Measurements from ENCODE around the gene MOB3B.
"Not testable (repeated sequence)": the region's sequence is repeated elsewhere in the genome, so short reads cannot be mapped to it uniquely, and the experiment has no call there.

The MOB3B gene

DNA sequence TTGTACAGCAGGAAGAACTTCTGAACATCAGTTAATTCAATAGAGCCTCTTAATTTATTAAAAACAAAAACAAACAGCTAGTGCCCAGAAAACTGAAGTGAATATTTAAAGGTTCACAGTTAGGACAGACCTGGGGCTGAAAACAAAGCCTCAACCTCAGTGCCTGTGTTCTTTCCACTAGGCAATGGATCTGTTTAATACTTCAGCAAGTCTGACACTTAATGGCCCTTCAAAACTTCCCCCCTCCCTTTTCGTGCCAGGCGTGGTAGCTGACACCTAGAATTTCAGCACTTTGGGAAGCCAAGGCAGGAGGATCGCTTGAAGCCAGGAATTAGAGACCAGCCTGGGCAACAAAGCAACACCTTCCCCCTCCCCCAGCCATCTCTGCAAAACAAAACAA, 60.1 kb downstream of the MOB3B start:
- TF ChIP-seq, protein P1, sequence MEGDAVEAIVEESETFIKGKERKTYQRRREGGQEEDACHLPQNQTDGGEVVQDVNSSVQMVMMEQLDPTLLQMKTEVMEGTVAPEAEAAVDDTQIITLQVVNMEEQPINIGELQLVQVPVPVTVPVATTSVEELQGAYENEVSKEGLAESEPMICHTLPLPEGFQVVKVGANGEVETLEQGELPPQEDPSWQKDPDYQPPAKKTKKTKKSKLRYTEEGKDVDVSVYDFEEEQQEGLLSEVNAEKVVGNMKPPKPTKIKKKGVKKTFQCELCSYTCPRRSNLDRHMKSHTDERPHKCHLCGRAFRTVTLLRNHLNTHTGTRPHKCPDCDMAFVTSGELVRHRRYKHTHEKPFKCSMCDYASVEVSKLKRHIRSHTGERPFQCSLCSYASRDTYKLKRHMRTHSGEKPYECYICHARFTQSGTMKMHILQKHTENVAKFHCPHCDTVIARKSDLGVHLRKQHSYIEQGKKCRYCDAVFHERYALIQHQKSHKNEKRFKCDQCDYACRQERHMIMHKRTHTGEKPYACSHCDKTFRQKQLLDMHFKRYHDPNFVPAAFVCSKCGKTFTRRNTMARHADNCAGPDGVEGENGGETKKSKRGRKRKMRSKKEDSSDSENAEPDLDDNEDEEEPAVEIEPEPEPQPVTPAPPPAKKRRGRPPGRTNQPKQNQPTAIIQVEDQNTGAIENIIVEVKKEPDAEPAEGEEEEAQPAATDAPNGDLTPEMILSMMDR (IDR thresholded peaks at IDR 0.05; ENCODE audit: poor library complexity, severe bottlenecking): no peak
- no peak overlapping the region for H3K27ac ChIP-seq (ENCODE audit: poor library complexity, severe bottlenecking)
- no peaks in the 10 kb centered on the region; the same call in 1 of the 2 replicates for H3K36me3 ChIP-seq (ENCODE audit: low read depth)
- H3K4me1 ChIP-seq (ENCODE audit: insufficient read depth, poor library complexity, severe bottlenecking): peaks cover 15% of the 10 kb centered on the region
- H3K4me3 ChIP-seq (ENCODE audit: severe bottlenecking): no peak overlapping the region
- ATAC-seq (ENCODE audit: low read depth): no peak
- no peaks in the 10 kb centered on the region for H3K27me3 ChIP-seq (ENCODE audit: insufficient read depth, poor library complexity, severe bottlenecking)
- H3K9me3 ChIP-seq (ENCODE audit: severe bottlenecking): no peaks in the 10 kb centered on the region
- DNase-seq (ENCODE audit: low spot score): no peak

DNA sequence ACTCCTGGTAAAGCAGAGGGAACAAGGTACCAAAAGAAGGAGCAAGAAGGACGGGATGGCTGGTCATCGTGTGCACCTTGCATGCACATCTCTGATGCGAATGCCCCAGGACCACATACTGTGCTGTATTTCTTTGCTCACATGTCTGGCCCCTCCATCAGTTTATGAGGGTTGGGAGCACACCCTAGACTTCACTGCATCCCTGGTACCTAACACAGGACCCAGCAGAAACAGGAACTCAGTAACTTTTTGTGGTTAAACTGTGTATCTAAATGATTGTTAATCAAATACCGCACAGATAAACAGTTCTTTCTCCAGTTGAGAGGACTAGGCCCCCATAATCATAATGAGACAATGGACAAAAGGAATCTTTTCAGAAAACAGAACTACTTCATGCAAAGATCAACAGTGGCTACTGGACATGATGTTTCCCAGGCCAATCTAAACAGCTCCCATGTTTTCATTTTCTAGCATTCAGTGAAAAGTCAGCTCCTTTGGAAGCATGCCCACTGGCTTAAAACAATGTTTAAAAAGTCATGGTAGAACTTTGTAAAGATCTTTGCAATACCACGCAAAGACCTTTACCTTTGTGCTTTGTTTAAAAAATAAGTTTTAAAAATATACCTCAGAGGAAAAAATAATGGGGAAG, 61.0 kb downstream of the MOB3B start:
- no peaks in the 10 kb centered on the region for H3K9me3 ChIP-seq (ENCODE audit: severe bottlenecking)
- no peak for DNase-seq (ENCODE audit: low spot score)
- no peaks in the 10 kb centered on the region for H3K27me3 ChIP-seq (ENCODE audit: insufficient read depth, poor library complexity, severe bottlenecking)
- H3K4me1 ChIP-seq (ENCODE audit: insufficient read depth, poor library complexity, severe bottlenecking): peaks cover 11% of the 10 kb centered on the region
- H3K4me3 ChIP-seq (ENCODE audit: severe bottlenecking): no peak overlapping the region
- no peak overlapping the region for H3K27ac ChIP-seq (ENCODE audit: poor library complexity, severe bottlenecking)
- ATAC-seq (ENCODE audit: low read depth): no peak
- no peaks in the 10 kb centered on the region; the same call in none of the 2 replicates for H3K36me3 ChIP-seq (ENCODE audit: low read depth)
- TF ChIP-seq, protein P1 (IDR thresholded peaks at IDR 0.05; ENCODE audit: poor library complexity, severe bottlenecking): no peak

DNA sequence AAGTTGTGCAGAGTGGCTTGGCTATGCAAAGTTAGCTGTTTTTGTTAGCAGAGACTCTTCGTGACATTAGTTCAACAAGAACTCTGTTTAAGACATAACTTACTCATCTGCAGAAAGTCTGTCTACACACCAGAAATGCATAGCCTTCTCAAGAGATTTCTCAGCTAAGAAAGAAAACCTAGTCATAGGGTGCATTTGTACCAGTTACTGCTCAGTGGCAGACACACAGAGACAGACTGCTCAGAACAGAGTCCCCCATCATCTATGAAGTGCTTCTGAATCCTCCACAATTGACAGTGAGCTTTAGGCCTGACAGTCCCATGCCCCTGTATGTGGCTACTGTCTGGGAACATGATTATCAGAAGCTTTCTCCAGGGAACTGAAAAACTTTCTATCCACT, 61.6 kb downstream of the MOB3B start:
- no peaks in the 10 kb centered on the region; the same call in none of the 2 replicates for H3K36me3 ChIP-seq (ENCODE audit: low read depth)
- TF ChIP-seq, protein P1 (IDR thresholded peaks at IDR 0.05; ENCODE audit: poor library complexity, severe bottlenecking): no peak
- no peaks in the 10 kb centered on the region for H3K9me3 ChIP-seq (ENCODE audit: severe bottlenecking)
- DNase-seq (ENCODE audit: low spot score) (no peak), ATAC-seq (ENCODE audit: low read depth) (no peak)
- peaks cover 11% of the 10 kb centered on the region for H3K4me1 ChIP-seq (ENCODE audit: insufficient read depth, poor library complexity, severe bottlenecking)
- no peaks in the 10 kb centered on the region for H3K27me3 ChIP-seq (ENCODE audit: insufficient read depth, poor library complexity, severe bottlenecking)
- H3K27ac ChIP-seq (ENCODE audit: poor library complexity, severe bottlenecking): no peak overlapping the region
- H3K4me3 ChIP-seq (ENCODE audit: severe bottlenecking): no peak overlapping the region

DNA sequence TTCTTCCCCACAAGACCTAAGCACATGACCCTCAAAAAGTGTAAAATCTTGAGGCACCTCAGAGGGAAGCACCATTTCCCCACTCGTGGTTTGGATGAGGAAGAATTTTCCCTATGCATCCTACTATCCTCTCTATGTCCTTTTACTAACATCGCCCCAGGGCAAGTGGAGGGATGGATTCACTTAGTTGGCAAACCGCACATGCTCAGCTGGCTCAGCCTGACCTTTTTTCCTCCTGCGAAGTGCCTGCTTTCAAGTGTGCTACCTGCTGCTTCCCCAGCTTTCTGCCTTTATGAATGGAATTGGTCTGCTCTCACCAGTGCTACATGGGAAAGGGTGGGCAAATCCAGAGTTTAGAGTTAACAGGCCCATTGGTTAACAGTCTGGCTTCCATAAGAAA, 62.1 kb downstream of the MOB3B start:
- Histone ChIP-seq H3K4me1 (ENCODE audit: insufficient read depth, poor library complexity, severe bottlenecking) (peaks cover 14% of the 10 kb centered on the region), H3K4me3 (ENCODE audit: severe bottlenecking) (no peak overlapping the region), H3K27me3 (ENCODE audit: insufficient read depth, poor library complexity, severe bottlenecking) (no peaks in the 10 kb centered on the region), H3K27ac (ENCODE audit: poor library complexity, severe bottlenecking) (no peak overlapping the region), H3K36me3 (ENCODE audit: low read depth) (no peaks in the 10 kb centered on the region; the same call in none of the 2 replicates), H3K9me3 (ENCODE audit: severe bottlenecking) (no peaks in the 10 kb centered on the region)
- ATAC-seq (ENCODE audit: low read depth) (no peak), DNase-seq (ENCODE audit: low spot score) (no peak)
- TF ChIP-seq, protein P1 (IDR thresholded peaks at IDR 0.05; ENCODE audit: poor library complexity, severe bottlenecking): no peak

DNA sequence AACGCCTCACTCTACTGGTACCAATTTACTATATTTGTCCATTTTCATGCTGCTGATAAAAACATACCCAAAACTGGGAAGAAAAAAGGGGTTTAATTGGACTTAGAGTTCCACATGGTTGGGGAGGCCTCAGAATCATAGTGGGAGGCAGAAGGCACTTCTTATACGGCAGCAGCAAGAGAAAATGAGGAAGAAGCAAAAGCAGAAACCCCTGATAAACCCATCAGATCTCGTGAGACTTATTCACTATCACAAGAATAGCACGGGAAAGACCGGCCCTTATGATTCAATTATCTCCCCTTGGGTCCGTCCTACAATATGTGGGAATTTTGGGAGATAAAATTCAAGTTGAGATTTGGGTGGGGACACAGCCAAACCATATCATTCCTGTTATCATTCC, 63.1 kb downstream of the MOB3B start:
- not testable (repeated sequence) for H3K9me3 ChIP-seq (ENCODE audit: severe bottlenecking); DNase-seq (ENCODE audit: low spot score); H3K36me3 ChIP-seq (ENCODE audit: low read depth); H3K27ac ChIP-seq (ENCODE audit: poor library complexity, severe bottlenecking); ATAC-seq (ENCODE audit: low read depth); H3K4me3 ChIP-seq (ENCODE audit: severe bottlenecking); H3K27me3 ChIP-seq (ENCODE audit: insufficient read depth, poor library complexity, severe bottlenecking)
- H3K4me1 ChIP-seq (ENCODE audit: insufficient read depth, poor library complexity, severe bottlenecking): peaks cover 24% of the 10 kb centered on the region

DNA sequence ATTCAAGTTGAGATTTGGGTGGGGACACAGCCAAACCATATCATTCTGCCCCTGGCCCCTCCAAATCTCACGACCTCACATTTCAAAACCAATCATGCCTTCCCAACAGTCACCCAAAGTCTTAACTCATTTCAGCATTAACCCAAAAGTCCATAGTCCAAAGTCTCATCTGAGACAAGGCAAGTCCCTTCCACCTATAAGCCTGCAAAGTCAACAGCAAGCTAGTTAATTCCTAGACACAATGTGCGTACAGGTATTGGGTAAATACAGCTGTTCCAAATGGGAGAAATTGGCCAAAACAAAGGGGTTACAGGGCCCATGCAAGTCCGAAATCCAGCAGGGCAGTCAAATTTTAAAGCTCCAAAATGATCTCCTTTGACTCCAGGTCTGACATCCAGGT, 64.7 kb downstream of the MOB3B start:
- H3K27me3 ChIP-seq (ENCODE audit: insufficient read depth, poor library complexity, severe bottlenecking); H3K36me3 ChIP-seq (ENCODE audit: low read depth); DNase-seq (ENCODE audit: low spot score); H3K9me3 ChIP-seq (ENCODE audit: severe bottlenecking); ATAC-seq (ENCODE audit: low read depth); H3K27ac ChIP-seq (ENCODE audit: poor library complexity, severe bottlenecking); H3K4me3 ChIP-seq (ENCODE audit: severe bottlenecking): not testable (repeated sequence)
- H3K4me1 ChIP-seq (ENCODE audit: insufficient read depth, poor library complexity, severe bottlenecking): peaks cover 39% of the 10 kb centered on the region
